Gastroesophageal sphincter (tissue), 4 donors: ENCODE results near the gene PCSK1N. TPM values are rescaled to one million over a fixed set of nuclear protein-coding genes. Genes with fewer than 3 reads are reported as not detected.

Experiments used
- ATAC-seq: fragments of 150-250 bp; one replicate; pipeline ENCODE4 v1.9.1; 2016; ENCODE audit warnings: mild to moderate bottlenecking, moderate library complexity
- H3K27ac ChIP-seq, 4 donors: fragments of 200-600 bp; sonication (generic) in 3 of 4; 1 replicate in 3 of 4; 2 replicates in 1 of 4; pipeline ENCODE4 v1.5.1; 2016 to 2019
- H3K27me3 ChIP-seq: fragments of 200-600 bp; sonication (generic); one replicate; pipeline ENCODE4 v1.5.1; 2019
- H3K36me3 ChIP-seq, 2 donors: fragments of 200-600 bp; sonication (generic); one replicate each; pipeline ENCODE4 v1.5.1; 2019; ENCODE audit warnings: control low read depth in 1 of 2
- H3K4me1 ChIP-seq, 3 donors: fragments of 200-600 bp; sonication (generic); 1 replicate in 2 of 3; 2 replicates in 1 of 3; pipeline ENCODE4 v1.5.1; 2016 to 2019; ENCODE audit warnings: control low read depth in 2 of 3
- H3K4me3 ChIP-seq, 2 donors: fragments of 200-600 bp; sonication (generic); one replicate each; pipeline ENCODE4 v1.5.1; 2019; ENCODE audit warnings: mild to moderate bottlenecking in 1 of 2, moderate library complexity in 1 of 2
- H3K9me3 ChIP-seq, 3 donors: fragments of 200-600 bp; sonication (generic); one replicate each; pipeline ENCODE4 v1.5.1; 2017 to 2019; ENCODE audit warnings: control low read depth in 2 of 3
- CTCF ChIP-seq, 4 experiments: fragments of 200-600 bp in 2 of 4; fragments of 450-650 bp in 2 of 4; sonication (generic) in 1 of 4; IDR thresholded peaks; one replicate each; pipeline ENCODE4 v1.5.1; 2017 to 2019; ENCODE audit warnings: antibody characterized with exemption in 4 of 4, mild to moderate bottlenecking in 2 of 4, moderate library complexity in 2 of 4
- EP300 ChIP-seq: sonication (generic); formaldehyde crosslinking; IDR thresholded peaks from one replicate; pipeline ENCODE4 v1.6.1; 2017; ENCODE audit warnings: antibody characterized with exemption, mild to moderate bottlenecking
- POLR2A ChIP-seq, 2 donors: fragments of 450-650 bp; IDR thresholded peaks; one replicate each; pipeline ENCODE4 v1.6.1; 2017; ENCODE audit warnings: antibody characterized with exemption in 2 of 2, mild to moderate bottlenecking in 2 of 2, moderate library complexity in 1 of 2
- POLR2AphosphoS5 ChIP-seq: sonication (generic); formaldehyde crosslinking; IDR thresholded peaks from one replicate; pipeline ENCODE4 v1.6.1; 2017; ENCODE audit warnings: antibody characterized with exemption
- WGBS, 2 donors: methylation state at CpG; one replicate each; pipeline ENCODE4 v1.1.5; 2018; ENCODE audit warnings: low coverage in 1 of 2; 5-methylcytosine and 5-hydroxymethylcytosine counted together
- total RNA-seq, 4 donors: library from RNA; depleted of rRNA; stranded (reverse); fragments of >200 nt; gene quantifications; one replicate each; pipeline ENCODE4 v1.1.0, GENCODE V29; 2016

Gene PCSK1N
- total RNA-seq, 4 donors from 2014 or later, result 2.3 to 10.6 (median 5.5) TPM

DNA sequence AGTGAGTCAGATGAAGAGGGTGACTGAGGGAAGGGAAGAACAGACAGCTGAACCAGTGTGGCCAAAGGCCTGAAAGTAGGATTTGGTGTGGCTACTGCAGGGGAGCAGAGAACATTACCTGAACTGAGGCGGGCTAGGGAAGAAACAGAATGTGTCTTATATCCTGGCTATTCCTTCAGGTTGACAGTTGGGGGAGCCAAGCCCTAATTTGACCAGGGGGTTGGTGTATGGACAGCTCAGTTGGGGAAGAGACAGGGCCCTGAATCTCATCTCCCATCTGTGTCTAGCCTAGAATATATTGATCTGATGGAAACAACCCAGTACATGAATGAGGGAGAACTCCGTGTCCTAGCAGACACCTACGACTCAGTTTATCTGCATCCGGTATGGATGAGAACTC, 29.3 kb downstream of the PCSK1N start:
- Histone ChIP-seq H3K27me3 (no peaks in the 10 kb centered on the region), H3K9me3 (no peaks in the 10 kb centered on the region), H3K27ac (no peak overlapping the region), H3K36me3 (peaks cover 0 to 52% of the 10 kb centered on the region in 2 donors), H3K4me1 (peaks cover 0 to 9% (median 0%) of the 10 kb centered on the region in 3 donors), H3K4me3 (no peak overlapping the region)
- no peak for TF ChIP-seq POLR2AphosphoS5
- no peak for TF ChIP-seq CTCF (IDR thresholded peaks at IDR 0.05)
- no peak for TF ChIP-seq EP300
- no peak for TF ChIP-seq POLR2A (IDR thresholded peaks at IDR 0.05)
- ATAC-seq, result no peak
- 50% methylated on average over 1 of the region's 4 CpGs; no CpG with 5 or more reads in 1 of the 2 donors for WGBS, 2 donors

DNA sequence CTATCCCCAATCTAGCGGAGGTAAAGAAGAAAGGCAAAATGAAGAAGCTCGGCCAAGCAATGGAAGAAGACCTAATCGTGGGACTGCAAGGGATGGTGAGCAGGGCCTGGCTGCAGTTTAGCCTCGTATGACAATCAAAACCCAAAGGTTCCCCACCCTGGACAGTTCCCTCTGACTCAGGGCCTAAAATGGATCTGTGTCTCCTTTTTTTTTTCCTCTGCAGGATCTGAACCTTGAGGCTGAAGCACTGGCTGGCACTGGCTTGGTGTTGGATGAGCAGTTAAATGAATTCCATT, 32.6 kb downstream of the PCSK1N start:
- no peaks in the 10 kb centered on the region for H3K9me3 ChIP-seq
- peaks cover 0 to 30% of the 10 kb centered on the region in 2 donors for H3K36me3 ChIP-seq
- TF ChIP-seq EP300 (no peak), POLR2A (IDR thresholded peaks at IDR 0.05) (no peak), CTCF (IDR thresholded peaks at IDR 0.05) (no peak), POLR2AphosphoS5 (no peak)
- H3K4me1 ChIP-seq, result peaks cover 0 to 16% (median 0%) of the 10 kb centered on the region in 3 donors
- peak overlapping the region; percentile 91 to 98 (median 95) for H3K27ac ChIP-seq
- 21% methylated on average over 4 of the region's 4 CpGs; no CpG with 5 or more reads in 1 of the 2 donors for WGBS, 2 donors
- no peak for ATAC-seq
- H3K27me3 ChIP-seq, result no peaks in the 10 kb centered on the region
- peak overlapping the region; percentile 47 to 59 for H3K4me3 ChIP-seq

GRCh38 chrX:48802089-48802904, 33.1 kb downstream of the PCSK1N start:
- TF ChIP-seq CTCF (IDR thresholded peaks at IDR 0.05), result peak in 1 of 4 experiments; percentile 10
- peak; percentile 24 to 68 for TF ChIP-seq POLR2A (IDR thresholded peaks at IDR 0.05)
- TF ChIP-seq POLR2AphosphoS5, result peak; percentile 2
- TF ChIP-seq EP300, result no peak
- 0 to 27% methylated on average over 9 to 13 of the region's 40 CpGs for WGBS, 2 donors
- H3K4me3 ChIP-seq, result peak overlapping the region; percentile 47 to 59
- H3K4me1 ChIP-seq, result peaks cover 0 to 16% (median 0%) of the 10 kb centered on the region in 3 donors
- no peaks in the 10 kb centered on the region for H3K9me3 ChIP-seq
- H3K27me3 ChIP-seq, result no peaks in the 10 kb centered on the region
- ATAC-seq, result peak; percentile 70
- H3K27ac ChIP-seq, result peak overlapping the region; percentile 91 to 98 (median 95)
- peaks cover 0 to 25% of the 10 kb centered on the region in 2 donors for H3K36me3 ChIP-seq

GRCh38 chrX:48801280-48802088, 33.9 kb downstream of the PCSK1N start, which contains the start of gene HDAC6:
Gene HDAC6 (plus strand): TSS chrX:48802067. CDS start chrX:48802693, 626 bp downstream.
- TF ChIP-seq CTCF (IDR thresholded peaks at IDR 0.05) (no peak), EP300 (no peak), POLR2A (IDR thresholded peaks at IDR 0.05) (peak in 1 of 2 donors; percentile 18), POLR2AphosphoS5 (peak; percentile 39)
- 0 to 35% methylated on average over 6 to 21 of the region's 89 CpGs for WGBS, 2 donors
- no peaks in the 10 kb centered on the region for H3K27me3 ChIP-seq

More at GRCh38 chrX:48801280-48802088, 33.9 kb downstream of the PCSK1N start, which contains the start of gene HDAC6:
- H3K36me3 ChIP-seq, result peaks cover 0 to 24% of the 10 kb centered on the region in 2 donors
- H3K27ac ChIP-seq, result peak within 1 kb of the TSS; percentile 91 to 98 (median 95)
- peaks cover 0 to 16% (median 0%) of the 10 kb centered on the region in 3 donors for H3K4me1 ChIP-seq
- H3K4me3 ChIP-seq, result peak within 1 kb of the TSS; percentile 52 to 62
- no peaks in the 10 kb centered on the region for H3K9me3 ChIP-seq
- peak; percentile 91 for ATAC-seq
